Thyroid gland (tissue), 4 donors: ENCODE measurements around the gene TM9SF4. TPM values are rescaled to one million over a fixed set of nuclear protein-coding genes. Genes with fewer than 3 reads are reported as not detected.

ENCODE experiments used
- DNase-seq, 2 donors: peaks; one replicate each; pipeline ENCODE4 v3.0.0-alpha.2; 2019
- H3K27ac ChIP-seq, 3 donors: fragments of 200-600 bp; sonication (generic); 1 replicate in 2 of 3; 2 replicates in 1 of 3; pipeline ENCODE4 v1.5.1; 2016 to 2019; ENCODE audit warnings: mild to moderate bottlenecking in 1 of 3, moderate library complexity in 1 of 3
- H3K27me3 ChIP-seq: fragments of 200-600 bp; sonication (generic); one replicate; pipeline ENCODE4 v1.5.1; 2019
- H3K36me3 ChIP-seq, 2 donors: fragments of 200-600 bp; sonication (generic); one replicate each; pipeline ENCODE4 v1.5.1; 2016 to 2019
- H3K4me1 ChIP-seq, 2 donors: fragments of 200-600 bp; sonication (generic); one replicate each; pipeline ENCODE4 v1.5.1; 2017 to 2019
- H3K4me3 ChIP-seq, 3 donors: fragments of 200-600 bp; sonication (generic); replicated peaks in 1 of 3; 1 replicate in 2 of 3; 2 replicates in 1 of 3; pipeline ENCODE4 v1.5.1; 2016; ENCODE audit warnings: mild to moderate bottlenecking in 1 of 3
- H3K9me3 ChIP-seq: fragments of 200-600 bp; sonication (generic); one replicate; pipeline ENCODE4 v1.5.1; 2017
- POLR2A ChIP-seq, 2 donors: fragments of 450-650 bp; IDR thresholded peaks; one replicate each; pipeline ENCODE4 v1.6.1; 2017; ENCODE audit warnings: antibody characterized with exemption in 2 of 2, mild to moderate bottlenecking in 2 of 2, moderate library complexity in 1 of 2
- WGBS, 2 donors: methylation state at CpG; one replicate each; pipeline ENCODE4 v1.1.5; 2017; 5-methylcytosine and 5-hydroxymethylcytosine counted together
- intact Hi-C: fragments of 100-400 bp; cut with DNase I; formaldehyde crosslinking; loops from one replicate; pipeline ENCODE4 v1.15.1; 2023
- total RNA-seq, 4 donors: library from RNA; depleted of rRNA; stranded (reverse); fragments of >200 nt; gene quantifications; one replicate each; pipeline ENCODE4 v1.2.3, GENCODE V29; 2016
- TF ChIP-seq, protein P1 (sequence below), 6 experiments: fragments of 200-600 bp in 3 of 6; fragments of 450-650 bp in 3 of 6; sonication (generic) in 3 of 6; IDR thresholded peaks; one replicate each; pipeline ENCODE4 v1.5.1; 2016 to 2019; ENCODE audit warnings: antibody characterized with exemption in 6 of 6, mild to moderate bottlenecking in 2 of 6, inconsistent platforms in 1 of 6, moderate library complexity in 1 of 6

TM9SF4 gene
- total RNA-seq, 4 donors from 2014 or later: 28.8 to 46.0 (median 38.0) TPM

GRCh38 chr20:32215147-32215546 lies 105.6 kb downstream of the TM9SF4 start:
- Histone ChIP-seq H3K27me3 (no peaks in the 10 kb centered on the region), H3K36me3 (peaks cover 7 to 15% of the 10 kb centered on the region in 2 donors), H3K27ac (no peak overlapping the region), H3K4me1 (peaks cover 0 to 9% of the 10 kb centered on the region in 2 donors), H3K4me3 (no peak overlapping the region), H3K9me3 (no peaks in the 10 kb centered on the region)
- TF ChIP-seq, protein P1, sequence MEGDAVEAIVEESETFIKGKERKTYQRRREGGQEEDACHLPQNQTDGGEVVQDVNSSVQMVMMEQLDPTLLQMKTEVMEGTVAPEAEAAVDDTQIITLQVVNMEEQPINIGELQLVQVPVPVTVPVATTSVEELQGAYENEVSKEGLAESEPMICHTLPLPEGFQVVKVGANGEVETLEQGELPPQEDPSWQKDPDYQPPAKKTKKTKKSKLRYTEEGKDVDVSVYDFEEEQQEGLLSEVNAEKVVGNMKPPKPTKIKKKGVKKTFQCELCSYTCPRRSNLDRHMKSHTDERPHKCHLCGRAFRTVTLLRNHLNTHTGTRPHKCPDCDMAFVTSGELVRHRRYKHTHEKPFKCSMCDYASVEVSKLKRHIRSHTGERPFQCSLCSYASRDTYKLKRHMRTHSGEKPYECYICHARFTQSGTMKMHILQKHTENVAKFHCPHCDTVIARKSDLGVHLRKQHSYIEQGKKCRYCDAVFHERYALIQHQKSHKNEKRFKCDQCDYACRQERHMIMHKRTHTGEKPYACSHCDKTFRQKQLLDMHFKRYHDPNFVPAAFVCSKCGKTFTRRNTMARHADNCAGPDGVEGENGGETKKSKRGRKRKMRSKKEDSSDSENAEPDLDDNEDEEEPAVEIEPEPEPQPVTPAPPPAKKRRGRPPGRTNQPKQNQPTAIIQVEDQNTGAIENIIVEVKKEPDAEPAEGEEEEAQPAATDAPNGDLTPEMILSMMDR (IDR thresholded peaks at IDR 0.05): no peak
- TF ChIP-seq POLR2A (IDR thresholded peaks at IDR 0.05): no peak
- 85 to 90% methylated on average over 8 of the region's 8 CpGs for WGBS, 2 donors
- no peak for DNase-seq
- intact Hi-C loops: no loop called here

GRCh38 chr20:32215729-32216128 lies 106.2 kb downstream of the TM9SF4 start:
- H3K4me1 ChIP-seq: peaks cover 0 to 9% of the 10 kb centered on the region in 2 donors
- no peak overlapping the region for H3K27ac ChIP-seq
- H3K9me3 ChIP-seq: no peaks in the 10 kb centered on the region
- intact Hi-C loops: no loop called here
- H3K4me3 ChIP-seq: no peak overlapping the region
- WGBS, 2 donors: 95 to 97% methylated on average over 3 of the region's 3 CpGs
- no peak for DNase-seq
- H3K36me3 ChIP-seq: peaks cover 2 to 16% of the 10 kb centered on the region in 2 donors
- TF ChIP-seq POLR2A (IDR thresholded peaks at IDR 0.05): no peak
- TF ChIP-seq, protein P1 (IDR thresholded peaks at IDR 0.05): no peak
- H3K27me3 ChIP-seq: no peaks in the 10 kb centered on the region

DNA sequence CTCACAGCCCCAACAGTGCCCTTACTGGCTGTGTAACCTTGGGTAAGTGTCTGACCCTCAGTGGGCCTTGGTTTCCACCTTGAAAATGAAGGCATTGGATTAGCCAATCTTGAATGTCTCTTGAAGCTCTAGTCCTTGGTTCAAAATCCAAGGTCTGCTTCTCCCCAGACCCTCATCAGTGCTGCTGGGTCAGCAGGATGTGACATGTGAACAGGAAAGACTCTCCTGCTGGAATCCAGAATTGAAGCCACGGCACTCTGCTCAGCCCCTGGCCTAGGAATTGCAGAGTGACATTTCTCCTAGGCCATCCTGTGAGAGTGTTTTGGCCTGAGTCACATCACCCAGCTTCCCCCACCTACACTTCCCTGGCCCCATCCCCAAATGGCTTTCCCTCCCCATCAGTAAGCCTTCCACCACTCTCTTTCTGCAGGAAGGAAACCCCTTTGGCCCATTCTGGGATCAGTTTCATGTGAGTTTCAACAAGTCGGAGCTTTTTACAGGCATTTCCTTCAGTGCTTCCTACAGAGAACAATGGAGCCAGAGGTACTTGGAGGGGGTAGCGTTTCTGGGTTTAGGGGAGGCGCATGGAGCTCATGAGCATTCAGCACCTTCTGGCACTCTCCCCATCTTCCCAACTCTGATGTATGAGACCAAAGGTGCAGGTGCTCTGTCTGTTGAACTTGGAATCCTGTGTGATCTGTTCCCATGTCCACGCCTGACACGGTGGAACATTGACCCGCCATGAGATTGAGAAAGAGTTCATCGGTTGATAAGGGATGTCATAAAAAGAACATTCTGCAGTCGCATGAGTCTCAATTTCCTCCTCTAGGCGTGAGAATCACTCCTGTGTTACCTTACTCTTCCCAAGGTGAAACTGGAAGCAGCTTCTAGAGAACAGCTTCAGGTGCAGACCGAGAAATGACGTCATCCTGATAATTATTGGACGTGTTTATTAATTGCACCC lies 106.9 kb downstream of the TM9SF4 start:
- Histone ChIP-seq H3K27ac (no peak overlapping the region), H3K9me3 (no peaks in the 10 kb centered on the region), H3K4me3 (no peak overlapping the region), H3K27me3 (no peaks in the 10 kb centered on the region), H3K4me1 (peaks cover 0 to 9% of the 10 kb centered on the region in 2 donors), H3K36me3 (peaks cover 0 to 18% of the 10 kb centered on the region in 2 donors)
- no peak for DNase-seq
- intact Hi-C loops: no loop called here
- TF ChIP-seq, protein P1 (IDR thresholded peaks at IDR 0.05): no peak
- no peak for TF ChIP-seq POLR2A (IDR thresholded peaks at IDR 0.05)
- 90 to 94% methylated on average over 13 of the region's 13 CpGs for WGBS, 2 donors

Other genes with a start within 250 kb of the TM9SF4 start
- 1 to 10 TPM; 5.4 to 9.1 (median 7.0) TPM for gene DUSP15, start 239.2 kb upstream of the TM9SF4 start, total RNA-seq
- 1 to 10 TPM in 3 of 4 donors, under 1 TPM in 1; 0.40 to 1.5 (median 1.2) TPM for gene TTLL9, start 239.1 kb upstream of the TM9SF4 start, total RNA-seq
- 10 to 100 TPM in 2 of 4 donors, 1 to 10 TPM in 2; 7.3 to 14.9 (median 9.2) TPM for gene PDRG1, start 157.7 kb upstream of the TM9SF4 start, total RNA-seq
- under 1 TPM in 1 of 4 donors, not detected in 3; 0.10 TPM for gene XKR7, start 141.6 kb upstream of the TM9SF4 start, total RNA-seq
- 10 to 100 TPM in 1 of 4 donors, 1 to 10 TPM in 3; 7.4 to 16.0 (median 9.7) TPM for gene CCM2L, start 99.3 kb upstream of the TM9SF4 start, total RNA-seq
- 1 to 10 TPM; 3.1 to 5.9 (median 4.8) TPM for gene HCK, start 57.5 kb upstream of the TM9SF4 start, total RNA-seq
- 10 to 100 TPM in 1 of 4 donors, 1 to 10 TPM in 3; 6.5 to 11.7 (median 7.3) TPM for gene PLAGL2, start 98.0 kb downstream of the TM9SF4 start, total RNA-seq
- gene POFUT1, start 98.2 kb downstream of the TM9SF4 start, total RNA-seq: 10 to 100 TPM; 35.1 to 40.5 (median 38.5) TPM
- gene KIF3B, start 167.9 kb downstream of the TM9SF4 start, total RNA-seq: 10 to 100 TPM; 31.0 to 35.5 (median 32.7) TPM
- gene ASXL1, start 248.6 kb downstream of the TM9SF4 start, total RNA-seq: 100 to 1,000 TPM in 1 of 4 donors, 10 to 100 TPM in 3; 62.1 to 155 (median 67.5) TPM